GM21360 (cell line): ENCODE measurements around the gene DQX1.
"Not testable (repeated sequence)": the region's sequence is repeated elsewhere in the genome, so short reads cannot be mapped to it uniquely, and the experiment has no call there.

ENCODE experiments used
- ATAC-seq: cut with Tn5 transposase; IDR thresholded peaks from one replicate; pipeline ENCODE4 v1.9.1; 2021; ENCODE audit warnings: mild to moderate bottlenecking, moderate library complexity; ENCODE audit not compliant: unreplicated experiment

Gene DQX1

GRCh38 chr2:74470742-74471141, 55.3 kb downstream of the DQX1 start:
- not testable (repeated sequence) for ATAC-seq
